Brain microvascular endothelial cell (primary cell): Measurements from ENCODE around the gene GLA.

Experiments used
- DNase-seq: peaks from one replicate; pipeline ENCODE4 v3.0.0-alpha.2; 2020
- H3K27ac ChIP-seq: fragments of 250-450 bp; sonication (Bioruptor Pico); 2 replicates; pipeline ENCODE4 v1.5.1; 2020; ENCODE audit warnings: mild to moderate bottlenecking, moderate library complexity
- H3K27me3 ChIP-seq: fragments of 250-450 bp; sonication (Bioruptor Pico); replicated peaks from 2 replicates; pipeline ENCODE4 v1.5.1; 2020; ENCODE audit warnings: mild to moderate bottlenecking
- H3K36me3 ChIP-seq: fragments of 250-450 bp; sonication (Bioruptor Pico); replicated peaks from 2 replicates; pipeline ENCODE4 v1.5.1; 2020; ENCODE audit warnings: mild to moderate bottlenecking
- H3K4me3 ChIP-seq: 2 replicates; pipeline ENCODE4 v1.5.1; 2011; ENCODE audit warnings: low read depth, mild to moderate bottlenecking, control low read depth, low read length, moderate library complexity
- CTCF ChIP-seq: IDR thresholded peaks from 2 replicates; pipeline ENCODE4 v1.5.1; 2011; ENCODE audit warnings: low read depth, mild to moderate bottlenecking, moderate library complexity, low read length, control low read depth, inconsistent platforms; ENCODE audit errors: missing control alignments
- in situ Hi-C: cut with HindIII; loops from 2 replicates; pipeline ENCODE4 v1.10.0; 2017; ENCODE audit warnings: low sequenced_read_pairs, low pct_ligation_motif_present

The GLA gene

GRCh38 chrX:101360390-101360789, 47.3 kb downstream of the GLA start:
- Histone ChIP-seq H3K27ac (no peak overlapping the region), H3K4me3 (no peak overlapping the region), H3K27me3 (no peaks in the 10 kb centered on the region), H3K36me3 (no peaks in the 10 kb centered on the region)
- DNase-seq = no peak
- TF ChIP-seq CTCF = no peak
- in situ Hi-C loops = no loop called here

- in situ Hi-C loops = no loop called here
- no peak overlapping the region for H3K4me3 ChIP-seq
- H3K27me3 ChIP-seq = no peaks in the 10 kb centered on the region
- H3K27ac ChIP-seq = no peak overlapping the region
- no peak for DNase-seq
- no peaks in the 10 kb centered on the region for H3K36me3 ChIP-seq
- no peak for TF ChIP-seq CTCF
Measured at GRCh38 chrX:101359966-101360365, 47.8 kb downstream of the GLA start.

GRCh38 chrX:101357166-101357795, 50.4 kb downstream of the GLA start:
- Histone ChIP-seq H3K4me3 (no peak overlapping the region), H3K27ac (no peak overlapping the region), H3K36me3 (no peaks in the 10 kb centered on the region), H3K27me3 (no peaks in the 10 kb centered on the region)
- peak; percentile 12 for DNase-seq
- in situ Hi-C loops = no loop called here
- peak; percentile 44 for TF ChIP-seq CTCF

GRCh38 chrX:101349193-101349562, 58.5 kb downstream of the GLA start:
- DNase-seq = no peak
- peak overlapping the region; percentile 75 for H3K4me3 ChIP-seq
- H3K27me3 ChIP-seq = no peaks in the 10 kb centered on the region
- in situ Hi-C loops = no loop called here
- TF ChIP-seq CTCF = no peak
- H3K27ac ChIP-seq = no peak overlapping the region
- H3K36me3 ChIP-seq = no peaks in the 10 kb centered on the region

- peak; percentile 63 for DNase-seq
- H3K27me3 ChIP-seq = no peaks in the 10 kb centered on the region
Measured at GRCh38 chrX:101348452-101349192, 59.1 kb downstream of the GLA start, which contains the start of gene TIMM8A. TSS of gene TIMM8A (minus strand) at chrX:101348742. CDS start at chrX:101348664, 78 bp downstream.

More at GRCh38 chrX:101348452-101349192, 59.1 kb downstream of the GLA start, which contains the start of gene TIMM8A:
- peak within 1 kb of the TSS; percentile 69 for H3K27ac ChIP-seq
- no peaks in the 10 kb centered on the region for H3K36me3 ChIP-seq
- no peak for TF ChIP-seq CTCF
- in situ Hi-C loops = no loop called here
- H3K4me3 ChIP-seq = peak within 1 kb of the TSS; percentile 75
